H9 (cell line): Measurements from ENCODE around the gene TMUB2. TPM values are rescaled to one million over a fixed set of nuclear protein-coding genes. Genes with fewer than 3 reads are reported as not detected.

Experiments used
- DNase-seq: peaks from one replicate; pipeline ENCODE4 v3.0.0-alpha.2; 2017
- H2AFZ ChIP-seq: one replicate; pipeline ENCODE4 v1.6.1; 2013; ENCODE audit warnings: mild to moderate bottlenecking, low read length, control low read depth, moderate library complexity
- H2AK5ac ChIP-seq: 2 replicates; pipeline ENCODE4 v1.6.1; 2013; ENCODE audit warnings: low read length, control low read depth, mixed read lengths; ENCODE audit not compliant: insufficient read length
- H2BK120ac ChIP-seq: one replicate; pipeline ENCODE4 v1.6.1; 2013; ENCODE audit warnings: low read depth, mild to moderate bottlenecking, low read length, control low read depth, inconsistent platforms; ENCODE audit not compliant: poor library complexity, severe bottlenecking
- H2BK12ac ChIP-seq: 2 replicates; pipeline ENCODE4 v1.6.1; 2013; ENCODE audit warnings: low read length, control low read depth, mixed read lengths, low read depth; ENCODE audit not compliant: insufficient read length
- H2BK15ac ChIP-seq: 2 replicates; pipeline ENCODE4 v1.6.1; 2013; ENCODE audit warnings: low read depth, low read length, control low read depth
- H2BK20ac ChIP-seq: one replicate; pipeline ENCODE4 v1.6.1; 2013; ENCODE audit warnings: low read depth, mild to moderate bottlenecking, low read length, control low read depth, inconsistent platforms; ENCODE audit not compliant: poor library complexity, severe bottlenecking
- H2BK5ac ChIP-seq: 2 replicates; pipeline ENCODE4 v1.6.1; 2013; ENCODE audit warnings: low read length, control low read depth, mixed read lengths; ENCODE audit not compliant: insufficient read length
- H3K14ac ChIP-seq: 2 replicates; pipeline ENCODE4 v1.6.1; 2013; ENCODE audit warnings: low read length, control low read depth; ENCODE audit not compliant: insufficient read depth
- H3K18ac ChIP-seq: 2 replicates; pipeline ENCODE4 v1.6.1; 2013; ENCODE audit warnings: low read depth, mild to moderate bottlenecking, mixed read lengths, low read length, control low read depth; ENCODE audit not compliant: insufficient read length
- H3K23ac ChIP-seq: 2 replicates; pipeline ENCODE4 v1.6.1; 2013; ENCODE audit warnings: low read length, control low read depth, mixed read lengths, low read depth; ENCODE audit not compliant: insufficient read length
- H3K23me2 ChIP-seq: 2 replicates; pipeline ENCODE4 v1.6.1; 2013; ENCODE audit warnings: low read depth, mild to moderate bottlenecking, mixed read lengths, low read length, control low read depth; ENCODE audit not compliant: insufficient read length, poor library complexity, severe bottlenecking
- H3K27ac ChIP-seq: 2 replicates; pipeline ENCODE4 v1.5.1; 2013; ENCODE audit warnings: low read length, control low read depth, mixed read lengths, low read depth; ENCODE audit not compliant: insufficient read length
- H3K27me3 ChIP-seq: 2 replicates; pipeline ENCODE4 v1.6.1; 2013; ENCODE audit warnings: low read length, control low read depth, inconsistent platforms; ENCODE audit not compliant: insufficient read depth
- H3K4ac ChIP-seq: 2 replicates; pipeline ENCODE4 v1.6.1; 2013; ENCODE audit warnings: low read depth, mild to moderate bottlenecking, control low read depth, inconsistent platforms, low read length, moderate library complexity
- H3K4me1 ChIP-seq: 2 replicates; pipeline ENCODE4 v1.6.1; 2013; ENCODE audit warnings: low read length, control low read depth, inconsistent platforms; ENCODE audit not compliant: insufficient read depth
- H3K4me2 ChIP-seq: 2 replicates; pipeline ENCODE4 v1.6.1; 2013; ENCODE audit warnings: low read length, control low read depth, mixed read lengths; ENCODE audit not compliant: insufficient read length, insufficient read depth
- H3K56ac ChIP-seq: 2 replicates; pipeline ENCODE4 v1.6.1; 2013; ENCODE audit warnings: low read depth, mild to moderate bottlenecking, mixed read lengths, low read length, control low read depth; ENCODE audit not compliant: insufficient read length
- H3K79me1 ChIP-seq: 2 replicates; pipeline ENCODE4 v1.6.1; 2013; ENCODE audit warnings: low read depth, mild to moderate bottlenecking, moderate library complexity, low read length, control low read depth, inconsistent platforms; ENCODE audit not compliant: insufficient read depth, poor library complexity, severe bottlenecking
- H3K79me2 ChIP-seq: 2 replicates; pipeline ENCODE4 v1.6.1; 2013; ENCODE audit warnings: low read length, control low read depth, inconsistent platforms; ENCODE audit not compliant: insufficient read depth
- H3K9ac ChIP-seq: 2 replicates; pipeline ENCODE4 v1.6.1; 2013; ENCODE audit warnings: low read length, control low read depth, mixed read lengths; ENCODE audit not compliant: insufficient read length; ENCODE audit errors: extremely low read depth
- H3K9me3 ChIP-seq: one replicate; pipeline ENCODE4 v1.6.1; 2013; ENCODE audit warnings: low read depth, low read length, inconsistent platforms; ENCODE audit not compliant: control insufficient read depth
- H3T11ph ChIP-seq: one replicate; pipeline ENCODE4 v1.6.1; 2013; ENCODE audit warnings: mild to moderate bottlenecking, low read length, control low read depth, inconsistent platforms
- H4K20me1 ChIP-seq: one replicate; pipeline ENCODE4 v1.6.1; 2013; ENCODE audit not compliant: control insufficient read depth, insufficient read length, insufficient read depth
- H4K5ac ChIP-seq: 2 replicates; pipeline ENCODE4 v1.6.1; 2013; ENCODE audit warnings: low read depth, mild to moderate bottlenecking, mixed read lengths, low read length, control low read depth; ENCODE audit not compliant: insufficient read length
- H4K8ac ChIP-seq: replicated peaks from 2 replicates; pipeline ENCODE4 v1.6.1; 2013; ENCODE audit warnings: low read length, control low read depth, mixed read lengths, low read depth; ENCODE audit not compliant: insufficient read length
- H4K91ac ChIP-seq: 2 replicates; pipeline ENCODE4 v1.6.1; 2013; ENCODE audit warnings: low read depth, mild to moderate bottlenecking, moderate library complexity, mixed read lengths, low read length, control low read depth; ENCODE audit not compliant: insufficient read length
- H3K27ac Mint-ChIP-seq, 3 experiments: 2 replicates in 2 of 3; 3 replicates in 1 of 3; pipeline ENCODE4 v1.8.0; 2020 to 2021; ENCODE audit warnings: mixed read lengths in 3 of 3, mild to moderate bottlenecking in 1 of 3, moderate library complexity in 1 of 3
- H3K27me3 Mint-ChIP-seq: 2 replicates; pipeline ENCODE4 v1.8.0; 2021; ENCODE audit warnings: low read depth, mild to moderate bottlenecking, moderate library complexity, mixed read lengths
- H3K36me3 Mint-ChIP-seq, 3 experiments: 2 replicates in 2 of 3; 3 replicates in 1 of 3; pipeline ENCODE4 v1.8.0; 2020 to 2021; ENCODE audit warnings: low read depth in 3 of 3, mixed read lengths in 3 of 3; ENCODE audit not compliant: insufficient read depth in 1 of 3
- H3K4me1 Mint-ChIP-seq, 2 experiments: 2 replicates each; pipeline ENCODE4 v1.8.0; 2020; ENCODE audit warnings: mixed read lengths in 2 of 2
- H3K4me3 Mint-ChIP-seq, 2 experiments: 2 replicates in 1 of 2; 3 replicates in 1 of 2; pipeline ENCODE4 v1.8.0; 2020 to 2021; ENCODE audit warnings: mild to moderate bottlenecking in 2 of 2, mixed read lengths in 2 of 2, moderate library complexity in 1 of 2
- H3K9me3 Mint-ChIP-seq, 2 experiments: 2 replicates in 1 of 2; 3 replicates in 1 of 2; pipeline ENCODE4 v1.8.0; 2020; ENCODE audit warnings: mild to moderate bottlenecking in 2 of 2, mixed read lengths in 2 of 2, moderate library complexity in 1 of 2
- WGBS: extraction: QIAGEN DNeasy Blood & Tissue Kit; methylation state at CpG from one replicate; pipeline ENCODE4 v1.1.7; 2013; ENCODE audit warnings: missing lambda C conversion rate, low lambda C conversion rate, mixed read lengths; ENCODE audit not compliant: insufficient read length; ENCODE audit errors: extremely low coverage; 5-methylcytosine and 5-hydroxymethylcytosine counted together
- total RNA-seq: library from RNA; stranded (reverse); gene quantifications from 2 replicates; pipeline ENCODE4 v1.2.1, GENCODE V29; 2021
- TF ChIP-seq, protein P1 (sequence below): fragments of 200-600 bp; sonication (generic); conservative IDR thresholded peaks from 3 replicates; pipeline ENCODE4 v1.8.0; 2021; ENCODE audit warnings: antibody characterized with exemption, mild to moderate bottlenecking

The TMUB2 gene
- total RNA-seq, 1 experiment from 2014 or later, result 22.9 TPM

DNA sequence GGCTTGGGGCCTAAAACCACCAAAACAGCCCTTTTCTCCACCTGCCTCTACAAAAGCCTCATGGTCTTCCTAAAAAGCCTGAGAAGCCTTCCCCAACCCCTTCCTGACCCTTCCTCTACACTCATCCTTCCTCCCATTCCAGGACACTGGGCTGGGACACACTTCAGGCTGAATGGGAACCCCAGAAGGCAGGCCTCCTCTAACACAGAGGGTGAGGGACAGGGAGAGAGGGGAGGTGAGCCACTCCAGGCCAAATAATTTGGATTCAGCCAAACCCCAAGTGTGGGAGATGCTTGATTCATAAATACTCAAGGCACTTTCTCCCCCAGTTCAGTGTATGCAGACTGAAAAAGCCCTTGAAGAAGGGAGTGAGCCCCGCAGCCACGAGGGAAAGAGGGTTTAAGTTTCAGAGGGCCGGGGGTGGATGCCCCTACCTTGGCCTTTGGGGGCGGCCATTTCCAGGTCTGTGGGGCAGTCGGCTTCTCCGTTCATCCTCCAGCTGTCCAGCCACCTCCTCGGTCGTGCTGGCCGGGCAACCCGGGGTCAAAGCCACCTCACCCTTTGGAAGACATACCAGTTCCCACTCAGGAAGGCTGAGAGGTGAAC, 31.1 kb downstream of the TMUB2 start:
- no peak overlapping the region for H3K4ac ChIP-seq
- no peak overlapping the region for H3T11ph ChIP-seq
- H3K79me2 ChIP-seq, result peaks cover 6% of the 10 kb centered on the region; the same call in 1 of the 2 replicates
- no peak for DNase-seq
- H2AK5ac ChIP-seq, result no peak overlapping the region
- peak overlapping the region; percentile 18 to 87 (median 70); a peak in 5 of 7 replicates for H3K27ac Mint-ChIP-seq
- no peak overlapping the region for H2BK15ac ChIP-seq
- peak overlapping the region; percentile 60 for H3K4me2 ChIP-seq
- peak overlapping the region; percentile 76 to 83 for H3K4me3 Mint-ChIP-seq
- peak overlapping the region; percentile 27 for H3K9ac ChIP-seq
- TF ChIP-seq, protein P1, sequence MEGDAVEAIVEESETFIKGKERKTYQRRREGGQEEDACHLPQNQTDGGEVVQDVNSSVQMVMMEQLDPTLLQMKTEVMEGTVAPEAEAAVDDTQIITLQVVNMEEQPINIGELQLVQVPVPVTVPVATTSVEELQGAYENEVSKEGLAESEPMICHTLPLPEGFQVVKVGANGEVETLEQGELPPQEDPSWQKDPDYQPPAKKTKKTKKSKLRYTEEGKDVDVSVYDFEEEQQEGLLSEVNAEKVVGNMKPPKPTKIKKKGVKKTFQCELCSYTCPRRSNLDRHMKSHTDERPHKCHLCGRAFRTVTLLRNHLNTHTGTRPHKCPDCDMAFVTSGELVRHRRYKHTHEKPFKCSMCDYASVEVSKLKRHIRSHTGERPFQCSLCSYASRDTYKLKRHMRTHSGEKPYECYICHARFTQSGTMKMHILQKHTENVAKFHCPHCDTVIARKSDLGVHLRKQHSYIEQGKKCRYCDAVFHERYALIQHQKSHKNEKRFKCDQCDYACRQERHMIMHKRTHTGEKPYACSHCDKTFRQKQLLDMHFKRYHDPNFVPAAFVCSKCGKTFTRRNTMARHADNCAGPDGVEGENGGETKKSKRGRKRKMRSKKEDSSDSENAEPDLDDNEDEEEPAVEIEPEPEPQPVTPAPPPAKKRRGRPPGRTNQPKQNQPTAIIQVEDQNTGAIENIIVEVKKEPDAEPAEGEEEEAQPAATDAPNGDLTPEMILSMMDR, result no peak
- peak overlapping the region; percentile 59 for H3K14ac ChIP-seq
- H3K56ac ChIP-seq, result no peak overlapping the region
- peaks cover 15 to 18% of the 10 kb centered on the region in 2 experiments for H3K4me1 Mint-ChIP-seq
- no peak overlapping the region for H4K91ac ChIP-seq
- H3K27me3 Mint-ChIP-seq, result no peaks in the 10 kb centered on the region
- WGBS, result no CpG with 5 or more reads among the region's 10 CpGs
- H2BK20ac ChIP-seq, result no peak overlapping the region
- H3K27me3 ChIP-seq, result no peaks in the 10 kb centered on the region
- H2BK5ac ChIP-seq, result no peak overlapping the region
- peaks cover 6% of the 10 kb centered on the region for H3K79me1 ChIP-seq
- H2BK12ac ChIP-seq, result no peak overlapping the region
- peaks cover 27% of the 10 kb centered on the region for H3K23me2 ChIP-seq
- no peaks in the 10 kb centered on the region; a peak in 1 of 5 replicates for H3K9me3 Mint-ChIP-seq
- H2AFZ ChIP-seq, result no peak overlapping the region
- no peak overlapping the region for H4K8ac ChIP-seq
- peak overlapping the region; percentile 22 for H3K18ac ChIP-seq
- H3K27ac ChIP-seq, result no peak overlapping the region
- H2BK120ac ChIP-seq, result no peak overlapping the region
- H3K23ac ChIP-seq, result no peak overlapping the region
- H4K5ac ChIP-seq, result no peak overlapping the region
- H4K20me1 ChIP-seq, result no peaks in the 10 kb centered on the region
- 0 out of 2 replicates have a peak, but pooled peaks cover 4% of the 10 kb centered on the region for H3K4me1 ChIP-seq
- no peaks in the 10 kb centered on the region for H3K9me3 ChIP-seq
- peaks cover 23 to 52% (median 48%) of the 10 kb centered on the region in 3 experiments; a peak in 6 of 7 replicates for H3K36me3 Mint-ChIP-seq
